Subcutaneous adipose tissue (tissue), 4 donors: ENCODE data around the gene WDR5. TPM values are rescaled to one million over a fixed set of nuclear protein-coding genes. Genes with fewer than 3 reads are reported as not detected.

Experiments used
- CTCF ChIP-seq: fragments of 450-650 bp; IDR thresholded peaks from one replicate; pipeline ENCODE4 v1.5.1; 2016; ENCODE audit warnings: low read depth, mild to moderate bottlenecking, control low read depth, antibody characterized with exemption, moderate library complexity
- total RNA-seq, 4 donors: library from RNA; depleted of rRNA; stranded (reverse); fragments of >200 nt; gene quantifications; one replicate each; pipeline ENCODE4 v1.1.0, GENCODE V29; 2016

WDR5 gene
- total RNA-seq, 4 donors from 2014 or later: 13.7 to 17.3 (median 14.6) TPM

GRCh38 chr9:134192951-134193731, 57.3 kb downstream of the WDR5 start:
- TF ChIP-seq CTCF: no peak

- no peak for TF ChIP-seq CTCF
Observed at GRCh38 chr9:134193912-134194535, 58.1 kb downstream of the WDR5 start.

GRCh38 chr9:134195558-134195957, 59.7 kb downstream of the WDR5 start:
- no peak for TF ChIP-seq CTCF

DNA sequence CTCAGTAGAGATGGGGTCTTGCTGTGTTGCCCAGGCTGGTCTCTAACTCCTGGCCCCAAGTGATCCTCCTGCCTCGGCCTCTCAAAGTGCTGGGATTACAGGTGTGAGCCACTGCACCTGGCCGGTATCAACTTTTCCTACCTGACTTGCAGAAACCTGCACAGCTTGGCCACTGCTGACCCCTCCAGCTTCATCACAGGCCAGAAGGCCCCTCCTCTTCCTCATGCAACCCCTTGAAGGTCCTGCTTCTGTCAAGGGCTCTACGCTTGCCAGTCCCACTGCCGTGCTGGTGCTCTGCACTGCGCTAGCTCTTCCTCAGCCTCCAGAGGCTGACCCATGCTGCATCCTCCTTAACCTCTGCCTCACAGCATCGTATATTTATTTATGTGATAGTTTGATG, 61.0 kb downstream of the WDR5 start:
- TF ChIP-seq CTCF: no peak

DNA sequence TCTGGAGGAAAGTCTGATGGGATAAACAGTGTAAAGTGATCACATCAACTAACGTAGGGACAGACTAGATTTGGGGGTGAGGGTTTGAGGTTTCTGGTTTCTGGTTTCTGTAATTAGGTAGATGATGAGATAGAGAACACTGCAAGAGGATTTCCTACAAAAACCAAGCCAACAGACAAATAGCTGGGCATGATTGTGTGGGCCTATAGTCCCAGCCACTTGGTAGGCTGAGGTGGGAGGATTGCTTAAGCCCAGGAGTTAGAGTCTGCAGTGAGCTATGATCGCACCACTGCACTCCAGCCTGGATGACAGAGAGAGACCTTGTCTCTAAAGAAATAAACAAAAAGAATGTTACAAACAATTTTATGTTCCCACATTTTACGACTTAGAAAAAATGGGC, 62.9 kb downstream of the WDR5 start:
- no peak for TF ChIP-seq CTCF

- TF ChIP-seq CTCF: no peak
Observed at GRCh38 chr9:134200730-134201129, 64.8 kb downstream of the WDR5 start.

DNA sequence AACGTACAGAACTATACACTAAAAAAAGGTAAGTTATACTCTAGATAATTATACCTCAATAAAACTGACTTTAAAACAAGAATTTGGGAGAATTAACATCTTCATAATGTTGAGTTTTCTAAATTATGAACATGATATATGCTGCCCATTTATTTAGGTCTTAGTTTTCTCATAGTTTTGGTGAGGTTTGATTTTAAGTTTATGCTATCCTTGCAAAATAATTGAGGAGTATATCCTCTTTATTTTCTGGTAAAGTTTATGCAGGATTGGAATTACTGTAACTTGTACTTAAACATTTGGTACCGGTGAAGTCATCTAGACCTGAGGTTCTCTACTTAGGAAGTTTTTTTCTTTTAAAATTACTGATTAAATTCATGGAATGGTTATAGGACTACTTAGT, 67.3 kb downstream of the WDR5 start:
- TF ChIP-seq CTCF: no peak
